Measurements from ENCODE around the gene GIT1. TPM values are rescaled to one million over a fixed set of nuclear protein-coding genes. Genes with fewer than 3 reads are reported as not detected.

Gene GIT1
- polyA plus RNA-seq, 1 of the 3 experiments (the other 2 are of a cell fraction): 42.9 TPM

DNA sequence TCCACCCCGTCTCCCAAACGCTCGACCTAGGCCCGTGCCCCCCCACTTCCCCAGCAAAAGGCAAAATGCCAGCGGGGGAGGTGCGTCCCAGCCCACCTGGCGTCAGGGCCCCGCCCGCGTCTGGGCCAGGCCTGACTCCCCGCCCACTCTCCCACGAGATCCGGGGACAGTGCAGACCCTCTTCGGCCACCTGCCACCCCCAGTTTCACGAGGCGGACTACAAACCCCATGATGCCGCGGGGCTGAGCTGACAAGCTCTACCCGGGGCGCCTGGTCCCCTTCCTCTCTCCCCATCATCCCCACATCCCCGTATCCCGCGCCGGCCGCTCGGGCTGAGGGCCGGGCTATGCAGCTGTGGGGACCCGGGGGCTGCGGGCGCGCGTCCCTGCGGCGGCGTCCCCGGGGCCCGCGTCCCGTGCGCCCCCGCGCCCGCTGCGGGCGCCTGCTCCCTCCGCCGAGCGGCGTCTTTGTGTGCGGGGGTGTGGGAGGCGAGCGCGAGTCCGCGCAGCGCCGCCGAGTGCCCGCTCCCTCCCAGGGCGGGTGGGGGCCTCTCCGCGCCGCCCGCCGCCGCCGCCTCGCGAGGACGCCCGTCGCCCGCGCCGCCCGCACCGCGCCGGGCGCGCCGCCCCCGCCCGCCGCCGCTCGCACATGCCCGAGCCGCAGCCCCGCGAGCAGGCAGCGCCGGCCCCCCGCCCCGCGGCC, 3.6 kb upstream of the GIT1 start, which contains the start of gene ANKRD13B:
TSS of gene ANKRD13B (plus strand) at position 283 of the 702 bp plus-strand sequence. CDS start 490 bp downstream, outside the sequence.
- H3K4me2 ChIP-seq: peak within 1 kb of the TSS; percentile 95
- 0 out of 2 replicates have a peak, but pooled peaks have one; percentile 54 for TF ChIP-seq SIN3A (IDR thresholded peaks at IDR 0.05; ENCODE audit: borderline replicate concordance, low read depth, low read length)
- TF ChIP-seq MXI1 (IDR thresholded peaks at IDR 0.05; ENCODE audit: low read depth, low read length): 0 out of 2 replicates have a peak, but pooled peaks have one; percentile 46
- TF ChIP-seq NRF1 (IDR thresholded peaks at IDR 0.05; ENCODE audit: low read depth, low read length): no peak
- TF ChIP-seq, protein P1, sequence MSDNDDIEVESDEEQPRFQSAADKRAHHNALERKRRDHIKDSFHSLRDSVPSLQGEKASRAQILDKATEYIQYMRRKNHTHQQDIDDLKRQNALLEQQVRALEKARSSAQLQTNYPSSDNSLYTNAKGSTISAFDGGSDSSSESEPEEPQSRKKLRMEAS (IDR thresholded peaks at IDR 0.05; ENCODE audit: low read depth): peak; percentile 34; the same call in 1 of the 2 replicates
- TF ChIP-seq, protein P2, sequence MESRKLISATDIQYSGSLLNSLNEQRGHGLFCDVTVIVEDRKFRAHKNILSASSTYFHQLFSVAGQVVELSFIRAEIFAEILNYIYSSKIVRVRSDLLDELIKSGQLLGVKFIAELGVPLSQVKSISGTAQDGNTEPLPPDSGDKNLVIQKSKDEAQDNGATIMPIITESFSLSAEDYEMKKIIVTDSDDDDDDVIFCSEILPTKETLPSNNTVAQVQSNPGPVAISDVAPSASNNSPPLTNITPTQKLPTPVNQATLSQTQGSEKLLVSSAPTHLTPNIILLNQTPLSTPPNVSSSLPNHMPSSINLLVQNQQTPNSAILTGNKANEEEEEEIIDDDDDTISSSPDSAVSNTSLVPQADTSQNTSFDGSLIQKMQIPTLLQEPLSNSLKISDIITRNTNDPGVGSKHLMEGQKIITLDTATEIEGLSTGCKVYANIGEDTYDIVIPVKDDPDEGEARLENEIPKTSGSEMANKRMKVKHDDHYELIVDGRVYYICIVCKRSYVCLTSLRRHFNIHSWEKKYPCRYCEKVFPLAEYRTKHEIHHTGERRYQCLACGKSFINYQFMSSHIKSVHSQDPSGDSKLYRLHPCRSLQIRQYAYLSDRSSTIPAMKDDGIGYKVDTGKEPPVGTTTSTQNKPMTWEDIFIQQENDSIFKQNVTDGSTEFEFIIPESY (IDR thresholded peaks at IDR 0.05; ENCODE audit: borderline replicate concordance, low read depth): no peak
- peak; percentile 71 for TF ChIP-seq GABPA (IDR thresholded peaks at IDR 0.05; ENCODE audit: low read depth)
- TF ChIP-seq CHD2 (IDR thresholded peaks at IDR 0.05; ENCODE audit: low read length, partially characterized antibody): peak; percentile 31
- POLR2A ChIA-PET: interaction anchor here (0.8 to 1.7 kb wide), 4 partner anchors 18 to 339 kb away, joined by 3 to 5 read pairs (median 4); partner anchors contain the start of gene ABHD15
- no peaks in the 10 kb centered on the region for H3K9me3 ChIP-seq
- peaks cover 12% of the 10 kb centered on the region for H4K20me1 ChIP-seq (ENCODE audit: insufficient read depth)
- WGBS (ENCODE audit: low lambda C conversion rate): 2% methylated on average over 20 of the region's 96 CpGs
- CTCF ChIA-PET: interaction anchor here (0.8 to 5.0 kb wide), 16 partner anchors 13 to 512 kb away, joined by 3 to 123 read pairs (median 8); partner anchors contain the start of genes ABHD15, CORO6, SSH2 and TP53I13
- peak within 1 kb of the TSS; percentile 84; the same call in 1 of the 2 replicates for H2AFZ ChIP-seq (ENCODE audit: low read depth)
- peaks cover 34 to 69% of the 10 kb centered on the region in 2 experiments for H3K4me1 ChIP-seq (ENCODE audit: control insufficient read depth in 1 of 2, insufficient read depth in 2 of 2, low read depth in 1 of 2, low read length in 1 of 2)
- no peaks in the 10 kb centered on the region for H3K27me3 ChIP-seq (ENCODE audit: insufficient read depth)
- peak within 1 kb of the TSS; percentile 63; the same call in 1 of the 2 replicates for H3K9ac ChIP-seq
- H3K79me2 ChIP-seq (ENCODE audit: insufficient read depth): peaks cover 25% of the 10 kb centered on the region
- peak; percentile 83 for DNase-seq
- H3K27ac ChIP-seq (ENCODE audit: low read depth in 2 of 2, low read length in 1 of 2): peak within 1 kb of the TSS; percentile 64 to 91; a peak in 3 of 4 replicates
- peak within 1 kb of the TSS; percentile 65 to 89 for H3K4me3 ChIP-seq (ENCODE audit: low read depth in 2 of 2, low read length in 1 of 2)
- H3K36me3 ChIP-seq (replicated peaks in 1 of 2; ENCODE audit: control insufficient read depth in 1 of 2, insufficient read depth in 2 of 2, low read length in 1 of 2): no peaks in the 10 kb centered on the region
- H3K9me2 ChIP-seq: no peaks in the 10 kb centered on the region
- peaks cover 29% of the 10 kb centered on the region for H3F3A ChIP-seq (replicated peaks; ENCODE audit: insufficient read depth)

- Histone ChIP-seq H3K4me3 (ENCODE audit: low read depth in 2 of 2, low read length in 1 of 2) (peak overlapping the region; percentile 64 to 91), H3K9me2 (no peaks in the 10 kb centered on the region), H3K79me2 (ENCODE audit: insufficient read depth) (peaks cover 36% of the 10 kb centered on the region), H3K27me3 (ENCODE audit: insufficient read depth) (no peaks in the 10 kb centered on the region), H3K27ac (ENCODE audit: low read depth in 2 of 2, low read length in 1 of 2) (peak overlapping the region; percentile 64 to 91), H3K4me2 (peak overlapping the region; percentile 95), H3K4me1 (ENCODE audit: control insufficient read depth in 1 of 2, insufficient read depth in 2 of 2, low read depth in 1 of 2, low read length in 1 of 2) (peaks cover 41 to 69% of the 10 kb centered on the region in 2 experiments), H4K20me1 (ENCODE audit: insufficient read depth) (peaks cover 23% of the 10 kb centered on the region), H3K9me3 (no peaks in the 10 kb centered on the region), H3F3A (replicated peaks; ENCODE audit: insufficient read depth) (peaks cover 29% of the 10 kb centered on the region), H2AFZ (ENCODE audit: low read depth) (peak overlapping the region; percentile 84; the same call in 1 of the 2 replicates), H3K36me3 (replicated peaks in 1 of 2; ENCODE audit: control insufficient read depth in 1 of 2, insufficient read depth in 2 of 2, low read length in 1 of 2) (no peaks in the 10 kb centered on the region), H3K9ac (peak overlapping the region; percentile 41; the same call in 1 of the 2 replicates)
- ChIA-PET POLR2A (interaction anchor here (0.8 to 1.8 kb wide), 9 partner anchors 9 to 340 kb away, joined by 3 to 5 read pairs (median 3); partner anchors contain the start of gene ABHD15), CTCF (interaction anchor here (0.5 to 5.0 kb wide), 34 partner anchors 9 to 502 kb away, joined by 3 to 123 read pairs (median 4); partner anchors contain the start of genes ABHD15, CORO6, SSH2 and TP53I13)
- DNase-seq: peak; percentile 96
- 60% methylated on average over 12 of the region's 25 CpGs for WGBS (ENCODE audit: low lambda C conversion rate)
- TF ChIP-seq CTCF (IDR thresholded peaks at IDR 0.05): peak; percentile 97
- peak; percentile 88 for TF ChIP-seq RAD21 (IDR thresholded peaks at IDR 0.05; ENCODE audit: low read length)
- 0 out of 2 replicates have a peak, but pooled peaks have one; percentile 55 for TF ChIP-seq RCOR1 (IDR thresholded peaks at IDR 0.05; ENCODE audit: low read length)
- no peak; the same call in 1 of the 2 replicates for TF ChIP-seq TCF12 (IDR thresholded peaks at IDR 0.05)
- TF ChIP-seq SMC3 (IDR thresholded peaks at IDR 0.05; ENCODE audit: low read depth, low read length): peak; percentile 83
- TF ChIP-seq NFIC (IDR thresholded peaks at IDR 0.05; ENCODE audit: borderline replicate concordance): no peak
- TF ChIP-seq, protein P2 (IDR thresholded peaks at IDR 0.05; ENCODE audit: borderline replicate concordance, low read depth): no peak
- TF ChIP-seq, protein P3, sequence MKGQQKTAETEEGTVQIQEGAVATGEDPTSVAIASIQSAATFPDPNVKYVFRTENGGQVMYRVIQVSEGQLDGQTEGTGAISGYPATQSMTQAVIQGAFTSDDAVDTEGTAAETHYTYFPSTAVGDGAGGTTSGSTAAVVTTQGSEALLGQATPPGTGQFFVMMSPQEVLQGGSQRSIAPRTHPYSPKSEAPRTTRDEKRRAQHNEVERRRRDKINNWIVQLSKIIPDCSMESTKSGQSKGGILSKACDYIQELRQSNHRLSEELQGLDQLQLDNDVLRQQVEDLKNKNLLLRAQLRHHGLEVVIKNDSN (IDR thresholded peaks at IDR 0.05; ENCODE audit: borderline replicate concordance, low read depth): no peak
These were observed 2.5 kb upstream of the GIT1 start for GRCh38 chr17:29591737-29592608.
